Lung microvascular endothelial cell (primary cell): Measurements from ENCODE around the gene TP73. TPM values are rescaled to one million over a fixed set of nuclear protein-coding genes. Genes with fewer than 3 reads are reported as not detected.

Source experiments
- DNase-seq, 2 donors: peaks; one replicate each; pipeline versions ENCODE4 v3.0.0 to v3.0.0-alpha.2; 2010; ENCODE audit warnings: low read depth in 2 of 2
- total RNA-seq: library from RNA; depleted of rRNA; stranded (reverse); fragments of >200 nt; gene quantifications from 2 replicates; pipeline ENCODE4 v1.2.1, GENCODE V29; 2014

The TP73 gene
- total RNA-seq, 1 donor from 2014 or later = under 0.01 TPM

- DNase-seq = no peak
Measured at GRCh38 chr1:3777078-3777547, 124.8 kb downstream of the TP73 start.

- no peak for DNase-seq
Measured at GRCh38 chr1:3777647-3778589, 125.6 kb downstream of the TP73 start.

GRCh38 chr1:3778590-3779264 is 126.4 kb downstream of the TP73 start:
- DNase-seq = no peak

GRCh38 chr1:3779265-3779911 is 127.1 kb downstream of the TP73 start:
- no peak for DNase-seq

GRCh38 chr1:3779912-3780416 is 127.6 kb downstream of the TP73 start:
- DNase-seq = no peak

GRCh38 chr1:3780901-3781300 is 128.6 kb downstream of the TP73 start:
- no peak for DNase-seq

GRCh38 chr1:3783651-3784474 is 131.5 kb downstream of the TP73 start:
- DNase-seq = no peak

- DNase-seq = no peak
Measured at GRCh38 chr1:3785045-3785444, 132.7 kb downstream of the TP73 start.

GRCh38 chr1:3785456-3786157 is 133.3 kb downstream of the TP73 start:
- peak in 1 of 2 donors; percentile 33 for DNase-seq

Other genes with a start within 250 kb of the TP73 start
- 0.20 and 0.44 TPM in 2 replicates for gene ARHGEF16, start 197.9 kb upstream of the TP73 start, total RNA-seq
- 53.8 and 212 TPM in 2 replicates for gene MEGF6, start 41.0 kb upstream of the TP73 start, total RNA-seq
- gene TPRG1L, start 27.5 kb upstream of the TP73 start, total RNA-seq = 26.2 and 28.6 TPM in 2 replicates
- 11.1 and 14.7 TPM in 2 replicates for gene WRAP73, start 2.4 kb upstream of the TP73 start, total RNA-seq
- gene CCDC27, start 99.9 kb downstream of the TP73 start, total RNA-seq = not detected in 2 replicates
- gene SMIM1, start 120.2 kb downstream of the TP73 start, total RNA-seq = 0.20 and 0.87 TPM in 2 replicates
- 17.2 and 23.2 TPM in 2 replicates for gene LRRC47, start 144.0 kb downstream of the TP73 start, total RNA-seq
- gene CEP104, start 204.7 kb downstream of the TP73 start, total RNA-seq = 12.6 and 18.7 TPM in 2 replicates
- gene DFFB, start 205.0 kb downstream of the TP73 start, total RNA-seq = 7.5 and 8.1 TPM in 2 replicates
- gene C1orf174, start 247.8 kb downstream of the TP73 start, total RNA-seq = 22.4 and 24.0 TPM in 2 replicates